22Rv1 (cell line): ENCODE measurements around the gene MAML1.

Source experiments
- H3K27ac ChIP-seq: fragments of 450-650 bp; 2 replicates; pipeline ENCODE4 v1.5.1; 2017
- CTCF ChIP-seq: fragments of 450-650 bp; IDR thresholded peaks from 2 replicates; pipeline ENCODE4 v1.5.1; 2017; ENCODE audit warnings: mild to moderate bottlenecking
- ZFX ChIP-seq: fragments of 450-650 bp; IDR thresholded peaks from 2 replicates; pipeline ENCODE4 v1.6.1; 2017; ENCODE audit warnings: antibody characterized with exemption, borderline replicate concordance

The MAML1 gene

DNA sequence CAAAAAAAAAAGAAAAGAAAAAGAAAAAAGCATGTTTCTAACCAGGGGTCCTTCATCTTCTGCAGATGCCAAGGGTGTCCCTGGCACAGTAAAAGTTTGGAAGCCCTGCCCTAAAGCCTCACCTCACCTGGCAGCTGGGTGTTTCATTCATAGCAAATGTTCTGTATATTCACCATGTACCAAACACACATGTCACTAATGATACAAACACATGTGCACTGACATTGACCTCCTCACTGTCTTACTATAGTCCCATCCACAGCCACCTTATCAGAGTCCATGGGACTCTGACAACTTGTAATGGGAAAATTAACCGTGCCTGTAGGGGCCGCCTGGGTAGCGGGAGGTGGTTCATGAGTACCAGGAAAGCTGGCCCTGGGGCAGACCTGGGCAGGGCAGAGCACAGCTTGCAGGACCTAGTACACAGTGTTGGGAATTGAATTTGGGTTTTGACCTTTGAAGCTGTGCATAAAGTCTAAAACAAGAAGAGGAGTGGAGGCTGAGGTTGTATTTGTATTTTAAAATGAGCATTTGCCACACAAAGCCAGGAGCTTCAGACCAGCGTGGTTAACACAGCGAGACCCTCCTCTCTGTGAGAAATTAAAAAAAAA, 80.5 kb downstream of the MAML1 start:
- no peak overlapping the region for H3K27ac ChIP-seq

GRCh38 chr5:179814090-179814489, 81.5 kb downstream of the MAML1 start:
- H3K27ac ChIP-seq = no peak overlapping the region
- no peak for TF ChIP-seq ZFX
- TF ChIP-seq CTCF = no peak

More for the DNA sequence above, 80.5 kb downstream of the MAML1 start:
- TF ChIP-seq CTCF (no peak), ZFX (no peak)

- no peak for TF ChIP-seq ZFX
- TF ChIP-seq CTCF = no peak
- no peak overlapping the region for H3K27ac ChIP-seq
These were observed 83.0 kb downstream of the MAML1 start for GRCh38 chr5:179815491-179816249.

DNA sequence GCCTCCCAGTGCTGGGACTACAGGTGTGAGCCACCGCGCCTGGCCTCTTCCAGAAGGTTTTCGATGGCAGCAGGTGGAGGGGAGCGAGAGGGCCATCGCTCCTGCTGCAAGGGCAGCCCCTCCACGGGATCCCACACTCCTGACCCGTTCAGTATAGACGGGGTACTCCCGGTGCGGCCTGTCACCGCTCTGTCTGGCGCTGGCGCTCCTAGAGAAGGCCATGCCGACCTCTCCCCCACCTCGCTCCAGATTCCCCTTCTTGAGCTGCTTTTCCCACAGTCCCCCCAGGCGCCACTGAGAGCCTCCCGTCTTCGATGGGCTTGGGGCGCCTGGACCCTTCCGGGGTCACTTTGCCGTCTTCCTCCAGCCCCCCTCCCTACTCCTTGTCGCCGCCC, 83.8 kb downstream of the MAML1 start:
- no peak for TF ChIP-seq CTCF
- no peak overlapping the region for H3K27ac ChIP-seq

DNA sequence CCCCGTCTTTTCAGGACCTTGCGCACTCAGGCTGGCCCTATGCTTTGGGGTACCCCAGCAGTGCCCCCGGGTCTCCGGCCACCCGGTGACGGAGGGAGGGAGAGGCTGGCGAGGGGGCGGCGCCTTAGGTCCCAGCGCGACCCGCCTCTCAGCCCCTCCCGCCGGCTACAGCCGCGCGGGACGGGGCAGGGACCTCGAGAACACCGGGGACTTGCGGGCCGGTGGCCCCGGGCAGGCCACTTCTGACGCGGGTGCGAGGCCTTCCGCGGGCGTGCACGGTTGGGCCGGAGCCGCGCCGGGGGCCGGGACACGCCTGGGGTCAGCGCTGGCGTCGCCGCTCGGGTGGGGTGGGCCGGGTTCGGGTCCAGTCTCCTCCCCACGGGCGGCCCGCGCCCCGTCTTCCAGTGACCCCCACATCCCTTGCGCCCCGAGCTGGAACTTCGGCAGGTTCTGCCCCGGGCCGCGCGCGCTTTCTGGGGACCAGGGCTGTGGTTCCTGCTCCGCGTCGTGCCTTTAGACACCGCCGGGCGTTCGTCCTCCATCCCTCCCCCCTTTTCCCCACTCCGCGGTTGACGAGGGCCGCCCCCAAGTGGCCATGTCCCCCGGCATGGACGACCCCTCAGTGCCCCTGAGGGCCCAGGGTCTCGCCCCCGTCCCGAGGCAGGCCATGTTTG, 84.3 kb downstream of the MAML1 start:
- H3K27ac ChIP-seq = no peak overlapping the region
- TF ChIP-seq CTCF = no peak
- no peak for TF ChIP-seq ZFX

GRCh38 chr5:179817470-179817840, 84.8 kb downstream of the MAML1 start:
- H3K27ac ChIP-seq = no peak overlapping the region
- TF ChIP-seq ZFX (no peak), CTCF (no peak)
